Measurements from ENCODE around the gene FBRS. TPM values are rescaled to one million over a fixed set of nuclear protein-coding genes. Genes with fewer than 3 reads are reported as not detected.
"Not testable (repeated sequence)": the region's sequence is repeated elsewhere in the genome, so short reads cannot be mapped to it uniquely, and the experiment has no call there.

FBRS gene
- total RNA-seq, 1 donor from 2014 or later, result 57.1 TPM

- ATAC-seq (no peak), DNase-seq (ENCODE audit: low spot score) (no peak)
- intact Hi-C loops (cut with DNase I), result no loop called here
Measured at GRCh38 chr16:30692396-30693064, 34.3 kb downstream of the FBRS start.

GRCh38 chr16:30694926-30695693, 36.9 kb downstream of the FBRS start:
- ATAC-seq (no peak), DNase-seq (ENCODE audit: low spot score) (no peak)
- intact Hi-C loops (cut with DNase I), result no loop called here

GRCh38 chr16:30696646-30697045, 38.4 kb downstream of the FBRS start:
- DNase-seq (ENCODE audit: low spot score); intact Hi-C loops (cut with DNase I); ATAC-seq: not testable (repeated sequence)

- DNase-seq (ENCODE audit: low spot score), result no peak
- ATAC-seq, result peak; percentile 98
- intact Hi-C loops (cut with DNase I), result no loop called here
Measured at GRCh38 chr16:30697264-30698138, 39.3 kb downstream of the FBRS start.

- intact Hi-C loops (cut with DNase I), result no loop called here
- DNase-seq (ENCODE audit: low spot score) (peak; percentile 100), ATAC-seq (peak; percentile 93)
Measured at GRCh38 chr16:30698139-30698815, 40.0 kb downstream of the FBRS start.

GRCh38 chr16:30698816-30699614, 40.8 kb downstream of the FBRS start, which contains the start of gene SRCAP:
Gene SRCAP (plus strand): TSS chr16:30699171. CDS start chr16:30700825, 1,654 bp downstream.
- DNase-seq (ENCODE audit: low spot score), result peak; percentile 95
- intact Hi-C loops (cut with DNase I), result no loop called here
- ATAC-seq, result peak; percentile 77

- ATAC-seq, result no peak
- intact Hi-C loops (cut with DNase I), result no loop called here
- DNase-seq (ENCODE audit: low spot score), result no peak
Measured at GRCh38 chr16:30699615-30700099, 41.4 kb downstream of the FBRS start.

GRCh38 chr16:30700491-30700890, 42.3 kb downstream of the FBRS start:
- no peak for ATAC-seq
- DNase-seq (ENCODE audit: low spot score), result no peak
- intact Hi-C loops (cut with DNase I), result no loop called here

GRCh38 chr16:30700971-30701370, 42.7 kb downstream of the FBRS start:
- intact Hi-C loops (cut with DNase I), result no loop called here
- DNase-seq (ENCODE audit: low spot score), result no peak
- ATAC-seq, result no peak

- intact Hi-C loops (cut with DNase I); ATAC-seq: not testable (repeated sequence)
Measured at GRCh38 chr16:30703071-30703470, 44.8 kb downstream of the FBRS start.

GRCh38 chr16:30703971-30704370, 45.7 kb downstream of the FBRS start:
- ATAC-seq (no peak), DNase-seq (ENCODE audit: low spot score) (no peak)
- intact Hi-C loops (cut with DNase I), result no loop called here

More at GRCh38 chr16:30703071-30703470, 44.8 kb downstream of the FBRS start:
- not testable (repeated sequence) for DNase-seq (ENCODE audit: low spot score)

- intact Hi-C loops (cut with DNase I), result no loop called here
- DNase-seq (ENCODE audit: low spot score), result no peak
- no peak for ATAC-seq
Measured at GRCh38 chr16:30706046-30706445, 47.8 kb downstream of the FBRS start.

- DNase-seq (ENCODE audit: low spot score) (no peak), ATAC-seq (no peak)
- intact Hi-C loops (cut with DNase I), result loop anchor here (10.0 kb wide), 1 partner anchor 94 kb away; no protein-coding TSS in a partner anchor
Measured at GRCh38 chr16:30710971-30711370, 52.7 kb downstream of the FBRS start.

GRCh38 chr16:30711712-30712111, 53.5 kb downstream of the FBRS start:
- intact Hi-C loops (cut with DNase I), result loop anchor here (10.0 kb wide), 1 partner anchor 93 kb away; no protein-coding TSS in a partner anchor
- DNase-seq (ENCODE audit: low spot score), result no peak
- ATAC-seq, result no peak

GRCh38 chr16:30715750-30716445, 57.7 kb downstream of the FBRS start:
- ATAC-seq, result peak; percentile 34
- DNase-seq (ENCODE audit: low spot score), result no peak
- intact Hi-C loops (cut with DNase I), result loop anchor here (10.0 kb wide), 1 partner anchor 89 kb away; no protein-coding TSS in a partner anchor

GRCh38 chr16:30720086-30720485, 61.9 kb downstream of the FBRS start:
- no peak for DNase-seq (ENCODE audit: low spot score)
- intact Hi-C loops (cut with DNase I), result no loop called here
- no peak for ATAC-seq

Measured in sciatic nerve (tissue), 2 donors.